ENCODE measurements around the gene SLC17A7.

DNA sequence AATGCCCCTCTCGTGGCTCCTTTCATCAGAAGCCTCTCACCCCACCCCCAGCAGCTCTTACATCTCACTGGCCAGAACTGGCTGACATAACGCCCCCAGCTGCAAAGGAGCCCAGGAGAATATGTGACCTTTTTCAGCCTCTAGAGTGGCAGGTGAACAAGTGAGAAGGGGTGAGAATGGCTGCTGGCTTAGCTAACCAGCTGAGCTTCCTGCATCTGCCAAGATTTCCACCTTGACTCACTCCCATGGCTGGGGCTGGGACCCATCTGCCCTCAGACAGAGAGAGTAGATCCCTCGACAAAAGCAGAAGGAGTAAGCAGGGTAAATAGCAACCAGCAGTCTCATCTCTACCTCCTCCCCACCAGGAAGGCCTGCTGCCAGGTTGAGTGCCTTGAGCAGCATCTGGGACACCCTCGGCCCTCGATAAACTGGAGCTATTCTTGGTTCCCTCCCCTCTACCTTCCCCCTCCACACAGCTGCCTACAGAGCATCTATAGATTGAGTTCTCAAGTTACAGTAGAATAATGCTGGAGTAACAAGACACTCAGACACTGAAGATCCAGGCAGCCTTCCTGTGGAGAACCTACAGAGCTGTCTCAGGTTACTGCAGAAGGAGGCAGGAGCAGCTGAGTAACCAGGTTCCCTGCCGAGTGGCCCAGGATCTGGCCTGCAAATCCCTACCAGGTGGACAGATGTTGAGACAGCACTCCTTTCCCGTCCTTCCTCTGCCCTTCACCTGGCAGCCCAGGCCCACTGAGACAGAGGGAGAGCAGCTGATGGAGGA is 37.7 kb downstream of the SLC17A7 start:
- TF ChIP-seq, protein P1, sequence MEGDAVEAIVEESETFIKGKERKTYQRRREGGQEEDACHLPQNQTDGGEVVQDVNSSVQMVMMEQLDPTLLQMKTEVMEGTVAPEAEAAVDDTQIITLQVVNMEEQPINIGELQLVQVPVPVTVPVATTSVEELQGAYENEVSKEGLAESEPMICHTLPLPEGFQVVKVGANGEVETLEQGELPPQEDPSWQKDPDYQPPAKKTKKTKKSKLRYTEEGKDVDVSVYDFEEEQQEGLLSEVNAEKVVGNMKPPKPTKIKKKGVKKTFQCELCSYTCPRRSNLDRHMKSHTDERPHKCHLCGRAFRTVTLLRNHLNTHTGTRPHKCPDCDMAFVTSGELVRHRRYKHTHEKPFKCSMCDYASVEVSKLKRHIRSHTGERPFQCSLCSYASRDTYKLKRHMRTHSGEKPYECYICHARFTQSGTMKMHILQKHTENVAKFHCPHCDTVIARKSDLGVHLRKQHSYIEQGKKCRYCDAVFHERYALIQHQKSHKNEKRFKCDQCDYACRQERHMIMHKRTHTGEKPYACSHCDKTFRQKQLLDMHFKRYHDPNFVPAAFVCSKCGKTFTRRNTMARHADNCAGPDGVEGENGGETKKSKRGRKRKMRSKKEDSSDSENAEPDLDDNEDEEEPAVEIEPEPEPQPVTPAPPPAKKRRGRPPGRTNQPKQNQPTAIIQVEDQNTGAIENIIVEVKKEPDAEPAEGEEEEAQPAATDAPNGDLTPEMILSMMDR (IDR thresholded peaks at IDR 0.05; ENCODE audit: extremely low read depth in 1 of 2, insufficient read depth in 1 of 2, low read depth in 1 of 2, low read length in 2 of 2) = no peak
- TF ChIP-seq EZH2 (IDR thresholded peaks at IDR 0.05; ENCODE audit: borderline replicate concordance, low read depth, low read length, severe bottlenecking) (no peak), MAX (IDR thresholded peaks at IDR 0.05; ENCODE audit: insufficient read depth, insufficient read length) (no peak), POLR2A (IDR thresholded peaks at IDR 0.05; ENCODE audit: low read depth, low read length) (no peak), JUN (IDR thresholded peaks at IDR 0.05; ENCODE audit: borderline replicate concordance, insufficient read depth, insufficient read length, low read depth) (no peak), MYC (IDR thresholded peaks at IDR 0.05; ENCODE audit: low read depth, low read length) (no peak)
